HepG2 (cell line): ENCODE data around the gene MAP2K3. TPM values are rescaled to one million over a fixed set of nuclear protein-coding genes. Genes with fewer than 3 reads are reported as not detected.

Source experiments
- ATAC-seq: fragments of 200-7000 bp; cut with Tn5 transposase; 3 replicates; pipeline ENCODE4 v1.9.1; 2020; ENCODE audit warnings: mild to moderate bottlenecking, moderate library complexity
- BruUV-seq: library from RNA; stranded (reverse); fragments of 400-500 nt; replicated peaks from 2 replicates; lab custom pipeline; 2021; lab: Mats Ljungman, UMichigan
- CTCF ChIA-PET: fragments of 300-600 bp; formaldehyde crosslinking; extraction: SDS; loops from one replicate; lab custom pipeline; 2021; ENCODE audit warnings: low total read pairs, inconsistent platforms, low intra/inter-chr PET ratio; lab: Yijun Ruan, JAX
- POLR2A ChIA-PET: fragments of 350-600 bp; sonication (Branson Sonifier 250); formaldehyde crosslinking; loops from one replicate; lab custom pipeline; 2020; ENCODE audit warnings: antibody characterized with exemption, inconsistent platforms; lab: Yijun Ruan, JAX
- DNase-seq: peaks from one replicate; pipeline ENCODE4 v3.0.0-alpha.2; 2015; ENCODE audit warnings: low spot score
- FAIRE-seq: peaks from 3 replicates; lab custom pipeline; 2011; peaks lifted over from hg19 to GRCh38; lab: Jason Lieb, UNC
- H2AFZ ChIP-seq: one replicate; pipeline ENCODE4 v1.6.1; 2011; ENCODE audit warnings: low read length, inconsistent platforms
- H3K27ac ChIP-seq: fragments of 300-600 bp; 3 replicates; pipeline ENCODE4 v1.8.0; 2011; ENCODE audit warnings: mixed run types, mild to moderate bottlenecking, mixed read lengths, low read length, inconsistent platforms; ENCODE audit not compliant: insufficient read depth; ENCODE audit errors: extremely low read length
- H3K27me3 ChIP-seq, 2 experiments: fragments of 200-600 bp in 1 of 2; 2 replicates in 1 of 2; 3 replicates in 1 of 2; pipeline versions ENCODE4 v1.6.0 to v1.8.0; 2011; ENCODE audit warnings: low read length in 2 of 2, mild to moderate bottlenecking in 2 of 2, moderate library complexity in 2 of 2, inconsistent platforms in 1 of 2; ENCODE audit not compliant: insufficient read depth in 2 of 2, control insufficient read depth in 1 of 2
- H3K36me3 ChIP-seq, 2 experiments: fragments of 200-600 bp in 1 of 2; replicated peaks in 1 of 2; 2 replicates in 1 of 2; 3 replicates in 1 of 2; pipeline versions ENCODE4 v1.5.1 to v1.8.0; 2011; ENCODE audit warnings: low read length in 2 of 2, inconsistent platforms in 1 of 2; ENCODE audit not compliant: insufficient read depth in 2 of 2, control insufficient read depth in 1 of 2
- H3K4me1 ChIP-seq: 2 replicates; pipeline ENCODE4 v1.5.1; 2012; ENCODE audit warnings: low read length, inconsistent platforms; ENCODE audit not compliant: insufficient read depth
- H3K4me2 ChIP-seq: 2 replicates; pipeline ENCODE4 v1.6.0; 2011; ENCODE audit warnings: low read depth, low read length, inconsistent platforms
- H3K4me3 ChIP-seq, 3 experiments: fragments of 200-600 bp in 1 of 3; sonication (generic), shearing (Covaris generic) in 1 of 3; replicated peaks in 1 of 3; 2 replicates each; pipeline ENCODE4 v1.5.1; 2011 to 2016; ENCODE audit warnings: low read length in 3 of 3, inconsistent platforms in 2 of 3, low read depth in 2 of 3, mild to moderate bottlenecking in 2 of 3, control low read depth in 1 of 3, mixed read lengths in 1 of 3; ENCODE audit not compliant: insufficient read depth in 1 of 3
- H3K79me2 ChIP-seq: one replicate; pipeline ENCODE4 v1.6.1; 2011; ENCODE audit warnings: low read length, inconsistent platforms; ENCODE audit not compliant: insufficient read depth
- H3K9ac ChIP-seq: 2 replicates; pipeline ENCODE4 v1.6.0; 2011; ENCODE audit warnings: mild to moderate bottlenecking, low read depth, low read length, inconsistent platforms; ENCODE audit not compliant: insufficient read depth
- H3K9me3 ChIP-seq: 2 replicates; pipeline ENCODE4 v1.5.1; 2012; ENCODE audit warnings: mild to moderate bottlenecking, low read length
- H4K20me1 ChIP-seq: 2 replicates; pipeline ENCODE4 v1.6.0; 2011; ENCODE audit warnings: inconsistent platforms, mild to moderate bottlenecking, low read length, moderate library complexity; ENCODE audit not compliant: insufficient read depth
- AGO2 ChIP-seq: fragments of 200-400 bp; formaldehyde crosslinking; optimal IDR thresholded peaks from 2 replicates; pipeline ENCODE3; 2017; ENCODE audit warnings: mild to moderate bottlenecking, low read depth, low read length, moderate library complexity
- ETV5 ChIP-seq: IDR thresholded peaks from 2 replicates; pipeline ENCODE4 v1.6.1; 2018; ENCODE audit warnings: missing biosample characterization, missing genetic modification reagents, inconsistent platforms, borderline replicate concordance
- MNT ChIP-seq: fragments of 450-650 bp; IDR thresholded peaks from 2 replicates; pipeline ENCODE4 v1.6.1; 2016
- REST ChIP-seq, 2 experiments: IDR thresholded peaks; 2 replicates each; pipeline ENCODE4 v1.6.1; 2011 to 2012; ENCODE audit warnings: low read length in 2 of 2, borderline replicate concordance in 1 of 2, low read depth in 1 of 2, mild to moderate bottlenecking in 1 of 2, moderate library complexity in 1 of 2
- ZBTB43 ChIP-seq: sonication (generic); formaldehyde crosslinking; conservative IDR thresholded peaks from 2 replicates; pipeline ENCODE4 v1.4.0; 2020; ENCODE audit warnings: missing genetic modification reagents
- ZNF329 ChIP-seq: sonication (generic); formaldehyde crosslinking; IDR thresholded peaks from 2 replicates; pipeline ENCODE4 v1.9.0; 2021; ENCODE audit warnings: low read depth, mild to moderate bottlenecking, missing genetic modification reagents
- ZNF546 ChIP-seq: sonication (generic); formaldehyde crosslinking; conservative IDR thresholded peaks from 2 replicates; pipeline ENCODE4 v1.8.1; 2023; ENCODE audit warnings: mild to moderate bottlenecking, missing genetic modification reagents
- ZNF646 ChIP-seq: sonication (generic); formaldehyde crosslinking; IDR thresholded peaks from 2 replicates; pipeline ENCODE4 v1.9.0; 2021; ENCODE audit warnings: mild to moderate bottlenecking, missing genetic modification reagents
- WGBS: methylation state at CpG from one replicate; pipeline ENCODE4 v1.1.6; 2017; ENCODE audit warnings: low lambda C conversion rate; 5-methylcytosine and 5-hydroxymethylcytosine counted together
- in situ Hi-C: cut with HindIII; loops from 2 replicates; pipeline ENCODE4 v1.10.0; 2017; ENCODE audit warnings: low pct_unique_long_range_greater_than_20kb; ENCODE audit not compliant: extremely low pct_ligation_motif_present
- intact Hi-C: fragments of 100-400 bp; cut with micrococcal nuclease; formaldehyde crosslinking; loops from one replicate; pipeline ENCODE4 v1.10.0; 2022; ENCODE audit not compliant: unreplicated experiment
- polyA plus RNA-seq, 8 experiments: library from polyadenylated mRNA; depleted of rRNA in 3 of 8; stranded (reverse) in 7 of 8; unstranded in 1 of 8; fragments of >200 nt; fragmentation: Illumina TruSeq in 4 of 8; extraction: Trizol in 4 of 8; gene quantifications; 2 replicates each; pipeline versions ENCODE4 v1.2.1 to v1.2.3, GENCODE V29; 2011 to 2016; ENCODE audit warnings: low read depth in 4 of 8, missing spikeins in 1 of 8, mixed read lengths in 1 of 8; ENCODE audit not compliant: insufficient read depth in 1 of 8
- total RNA-seq, 5 experiments: library from RNA; depleted of rRNA; stranded (reverse); fragments of >200 nt; fragmentation: Illumina TruSeq; extraction: Trizol; gene quantifications; 2 replicates each; pipeline ENCODE4 v1.2.3, GENCODE V29; 2016; ENCODE audit warnings: low read depth in 1 of 5

Gene MAP2K3
- total and polyA plus RNA-seq, 2 of the 13 experiments (the other 11 are each of a cell fraction or from before 2014, with no cell fraction given) = 20.5 to 27.4 TPM

- Histone ChIP-seq H3K36me3 (peaks cover 14 to 54% of the 10 kb centered on the region in 2 experiments), H3K4me1 (no peaks in the 10 kb centered on the region), H3K9ac (no peak overlapping the region), H3K4me2 (no peak overlapping the region), H3K79me2 (peaks cover 57% of the 10 kb centered on the region), H3K9me3 (no peaks in the 10 kb centered on the region), H2AFZ (no peak overlapping the region), H4K20me1 (peaks cover 55% of the 10 kb centered on the region; the same call in 1 of the 2 replicates), H3K27ac (no peak overlapping the region), H3K27me3 (no peaks in the 10 kb centered on the region), H3K4me3 (no peak overlapping the region)
- DNase-seq = no peak
- ChIA-PET CTCF (no interaction called here), POLR2A (interaction anchor here (0.6 kb wide), 1 partner anchor 18 kb away, joined by 3 read pairs; no protein-coding TSS in a partner anchor)
- ATAC-seq = peak; percentile 5; the same call in 1 of the 3 replicates
- FAIRE-seq = no peak
- BruUV-seq = no TSS peak
- in situ Hi-C loops = no loop called here
- intact Hi-C loops = no loop called here
- 61% methylated on average over 19 of the region's 19 CpGs for WGBS
- TF ChIP-seq ETV5 = no peak
- peak; percentile 52 for TF ChIP-seq AGO2
- no peak for TF ChIP-seq ZNF646 (CRISPR knock-in tag)
- TF ChIP-seq ZNF329 (CRISPR knock-in tag) = no peak
- no peak for TF ChIP-seq ZBTB43 (CRISPR knock-in tag)
- TF ChIP-seq ZNF546 (CRISPR knock-in tag) = no peak
- TF ChIP-seq MNT = no peak
- TF ChIP-seq REST (IDR thresholded peaks at IDR 0.05; ENCODE audit: borderline replicate concordance in 1 of 2, low read depth in 1 of 2, low read length in 2 of 2) = no peak
These were observed 10.8 kb downstream of the MAP2K3 start for GRCh38 chr17:21295036-21295952.
